GM21529 (cell line): ENCODE results near the gene ZBTB47.

ENCODE experiments used
- ATAC-seq: cut with Tn5 transposase; IDR thresholded peaks from one replicate; pipeline ENCODE4 v1.9.1; 2021; ENCODE audit not compliant: unreplicated experiment

Gene ZBTB47

GRCh38 chr3:42698216-42698910 lies 44.9 kb downstream of the ZBTB47 start:
- no peak for ATAC-seq

- ATAC-seq = no peak
Observed at GRCh38 chr3:42698911-42699230, 45.4 kb downstream of the ZBTB47 start.

- ATAC-seq = no peak
Observed at GRCh38 chr3:42699511-42699971, 46.0 kb downstream of the ZBTB47 start.

- no peak for ATAC-seq
Observed at GRCh38 chr3:42700366-42701288, 47.1 kb downstream of the ZBTB47 start.

- ATAC-seq = no peak
Observed at GRCh38 chr3:42701371-42702065, 48.0 kb downstream of the ZBTB47 start.

GRCh38 chr3:42702066-42702951 lies 48.8 kb downstream of the ZBTB47 start, which contains the start of gene HHATL:
Gene HHATL, minus strand, starts transcription at chr3:42702798. Its CDS starts 1,972 bp downstream, at chr3:42700826.
- no peak for ATAC-seq

- ATAC-seq = no peak
Observed at GRCh38 chr3:42702982-42703694, 49.6 kb downstream of the ZBTB47 start.

GRCh38 chr3:42703695-42704025 lies 50.2 kb downstream of the ZBTB47 start:
- ATAC-seq = no peak

GRCh38 chr3:42704136-42704841 lies 50.8 kb downstream of the ZBTB47 start:
- no peak for ATAC-seq

GRCh38 chr3:42705058-42705767 lies 51.7 kb downstream of the ZBTB47 start:
- ATAC-seq = no peak

GRCh38 chr3:42705962-42706585 lies 52.6 kb downstream of the ZBTB47 start:
- ATAC-seq = no peak

- no peak for ATAC-seq
Observed at GRCh38 chr3:42706721-42707619, 53.5 kb downstream of the ZBTB47 start.

- no peak for ATAC-seq
Observed at GRCh38 chr3:42707620-42708355, 54.3 kb downstream of the ZBTB47 start.

GRCh38 chr3:42708611-42709151 lies 55.2 kb downstream of the ZBTB47 start:
- ATAC-seq = no peak

- no peak for ATAC-seq
Observed at GRCh38 chr3:42709621-42710020, 56.1 kb downstream of the ZBTB47 start.

- no peak for ATAC-seq
Observed at GRCh38 chr3:42710323-42711021, 57.0 kb downstream of the ZBTB47 start.
